NK-92 treated with Interleukin-12 subunit alpha and Interleukin-12 subunit beta, amount 100 ng/mL, for 24 hours (cell line): ENCODE results near the gene LDAH.

Source experiments
- DNase-seq: peaks from one replicate; lab custom pipeline; 2025; lab: John Stamatoyannopoulos, UW

LDAH gene

DNA sequence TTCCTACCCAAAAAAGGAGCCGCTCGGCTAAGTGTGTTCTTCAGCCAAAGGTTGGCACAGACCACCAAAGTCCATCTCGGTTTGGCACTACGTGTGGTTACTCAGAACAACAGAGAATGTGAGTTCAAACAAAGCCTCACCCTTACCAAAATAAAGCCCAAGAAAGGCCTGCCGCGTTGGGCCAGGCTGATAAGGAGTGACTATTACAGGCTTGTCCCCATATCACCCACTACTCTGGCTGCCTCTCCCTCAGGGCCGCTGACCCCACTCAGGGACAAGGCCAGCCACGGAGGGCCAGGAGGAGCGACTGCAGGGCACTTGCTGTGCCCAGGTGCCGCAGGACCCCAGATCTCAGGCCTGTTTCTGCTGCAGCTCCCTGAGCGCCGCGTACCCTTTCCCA lies 185.8 kb downstream of the LDAH start:
- no peak for DNase-seq

DNA sequence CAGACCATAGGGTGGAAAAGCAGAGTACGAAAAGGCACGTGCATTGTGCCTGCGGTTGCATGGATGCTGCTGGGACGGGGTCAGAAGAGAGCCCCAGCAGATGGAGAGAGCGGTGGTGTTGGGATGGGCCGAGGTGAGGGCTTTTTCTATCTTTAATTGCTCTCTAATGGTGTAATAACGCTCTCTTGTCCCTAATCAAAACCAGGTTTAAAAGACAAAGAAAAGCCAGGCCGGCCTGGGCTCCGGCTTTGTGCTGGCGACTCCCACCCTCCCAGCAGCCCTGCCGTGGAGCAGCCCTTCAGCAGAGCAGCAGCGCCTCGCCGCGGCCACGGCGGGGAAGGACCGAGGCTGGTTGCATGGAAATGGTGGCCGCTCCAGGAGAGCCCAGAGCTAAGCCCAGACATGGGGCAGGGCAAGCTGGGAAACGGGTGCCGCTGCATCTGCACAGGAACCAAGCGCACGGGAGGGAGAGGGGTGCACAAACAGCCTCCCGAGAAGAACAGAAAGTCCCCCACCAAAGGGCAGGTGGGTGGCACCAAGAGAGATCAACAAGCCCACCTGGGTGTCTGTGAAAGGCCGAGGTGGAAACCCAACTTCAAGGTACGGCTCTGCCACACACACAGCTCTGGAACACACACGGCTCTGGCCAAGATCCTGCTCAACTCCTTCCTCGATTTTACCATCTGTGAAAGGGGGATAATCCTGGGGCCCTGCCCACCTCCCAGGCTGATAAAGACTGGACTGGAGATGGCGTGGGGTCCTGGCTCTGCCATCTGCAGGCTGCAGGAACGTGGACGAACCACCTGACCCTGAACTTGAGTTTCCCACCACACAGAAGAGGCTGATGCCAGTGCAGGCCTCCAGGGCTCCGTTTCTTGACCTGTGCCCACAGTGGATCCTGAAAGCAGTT lies 187.0 kb downstream of the LDAH start:
- no peak for DNase-seq

DNA sequence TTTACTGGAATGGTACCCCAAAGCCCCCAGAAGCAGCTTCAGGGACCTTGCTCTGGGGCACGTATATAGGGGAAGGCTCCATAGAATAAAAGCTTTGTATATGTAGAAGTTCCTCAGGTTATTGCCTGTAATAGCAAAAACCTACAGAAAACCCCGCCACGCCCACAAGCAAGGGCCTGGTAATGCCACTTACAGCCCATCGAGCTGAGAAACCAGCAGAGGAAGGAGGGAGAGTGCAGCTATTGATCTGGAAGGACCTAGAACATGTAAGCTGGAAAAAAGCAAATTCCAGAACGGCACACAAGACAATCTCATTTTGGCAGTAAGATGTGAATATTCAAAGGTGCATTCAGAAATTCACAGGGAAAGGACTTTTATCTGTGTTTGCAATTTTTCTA lies 187.8 kb downstream of the LDAH start:
- DNase-seq: no peak

GRCh38 chr2:20634507-20635112 lies 188.3 kb downstream of the LDAH start:
- no peak for DNase-seq
